HG02840 (cell line): Measurements from ENCODE around the gene STIM1.
A peak's percentile ranks its signal among the peaks of the same experiment; 100 is the strongest.

Source experiments
- ATAC-seq: cut with Tn5 transposase; IDR thresholded peaks from one replicate; pipeline ENCODE4 v1.9.1; 2021; ENCODE audit warnings: mild to moderate bottlenecking, moderate library complexity, moderate number of reproducible peaks; ENCODE audit not compliant: unreplicated experiment, low FRiP score

STIM1 gene

GRCh38 chr11:3830088-3830487, 25.4 kb upstream of the STIM1 start:
- ATAC-seq: no peak

- ATAC-seq: no peak
These were observed 24.7 kb upstream of the STIM1 start for GRCh38 chr11:3830730-3831129.

GRCh38 chr11:3831378-3832239, 23.9 kb upstream of the STIM1 start:
- ATAC-seq: no peak

- ATAC-seq: no peak
These were observed 22.6 kb upstream of the STIM1 start for GRCh38 chr11:3832816-3833215.

- ATAC-seq: no peak
These were observed 22.0 kb upstream of the STIM1 start for GRCh38 chr11:3833449-3833848.

- ATAC-seq: no peak
These were observed 21.2 kb upstream of the STIM1 start for GRCh38 chr11:3834349-3834663.

- no peak for ATAC-seq
These were observed 20.6 kb upstream of the STIM1 start for GRCh38 chr11:3834664-3835461.

GRCh38 chr11:3835751-3836150, 19.7 kb upstream of the STIM1 start:
- ATAC-seq: no peak

GRCh38 chr11:3836903-3837302, 18.6 kb upstream of the STIM1 start:
- no peak for ATAC-seq

GRCh38 chr11:3837793-3838192, 17.7 kb upstream of the STIM1 start:
- ATAC-seq: no peak

- no peak for ATAC-seq
These were observed 17.0 kb upstream of the STIM1 start for GRCh38 chr11:3838504-3838903.

GRCh38 chr11:3840004-3840869, 15.2 kb upstream of the STIM1 start:
- ATAC-seq: peak; percentile 1

- ATAC-seq: peak; percentile 65
These were observed 14.5 kb upstream of the STIM1 start, which contains the start of gene RHOG for GRCh38 chr11:3840870-3841425. Gene RHOG, minus strand, starts transcription at chr11:3840959. Its CDS starts 12,821 bp downstream, at chr11:3828138.

- peak; percentile 48 for ATAC-seq
These were observed 13.8 kb upstream of the STIM1 start for GRCh38 chr11:3841426-3842350.

- ATAC-seq: no peak
These were observed 12.1 kb upstream of the STIM1 start for GRCh38 chr11:3843326-3843725.

GRCh38 chr11:3845246-3845645, 10.2 kb upstream of the STIM1 start:
- no peak for ATAC-seq

- no peak for ATAC-seq
These were observed 9.8 kb upstream of the STIM1 start for GRCh38 chr11:3845670-3846069.

- ATAC-seq: no peak
These were observed 6.1 kb upstream of the STIM1 start for GRCh38 chr11:3849297-3849874.

- no peak for ATAC-seq
These were observed 2.0 kb upstream of the STIM1 start for GRCh38 chr11:3853545-3853842.
